HepG2 (cell line): ENCODE measurements around the gene ZC3H14. TPM values are rescaled to one million over a fixed set of nuclear protein-coding genes. Genes with fewer than 3 reads are reported as not detected.

Experiments
- ATAC-seq: fragments of 200-7000 bp; cut with Tn5 transposase; 3 replicates; pipeline ENCODE4 v1.9.1; 2020; ENCODE audit warnings: mild to moderate bottlenecking, moderate library complexity
- BruUV-seq: library from RNA; stranded (reverse); fragments of 400-500 nt; replicated peaks from 2 replicates; lab custom pipeline; 2021; lab: Mats Ljungman, UMichigan
- CTCF ChIA-PET: fragments of 300-600 bp; formaldehyde crosslinking; extraction: SDS; loops from one replicate; lab custom pipeline; 2021; ENCODE audit warnings: low total read pairs, inconsistent platforms, low intra/inter-chr PET ratio; lab: Yijun Ruan, JAX
- POLR2A ChIA-PET: fragments of 350-600 bp; sonication (Branson Sonifier 250); formaldehyde crosslinking; loops from one replicate; lab custom pipeline; 2020; ENCODE audit warnings: antibody characterized with exemption, inconsistent platforms; lab: Yijun Ruan, JAX
- DNase-seq: peaks from one replicate; pipeline ENCODE4 v3.0.0-alpha.2; 2015; ENCODE audit warnings: low spot score
- FAIRE-seq: peaks from 3 replicates; lab custom pipeline; 2011; peaks lifted over from hg19 to GRCh38; lab: Jason Lieb, UNC
- H2AFZ ChIP-seq: one replicate; pipeline ENCODE4 v1.6.1; 2011; ENCODE audit warnings: low read length, inconsistent platforms
- H3K27ac ChIP-seq: fragments of 300-600 bp; 3 replicates; pipeline ENCODE4 v1.8.0; 2011; ENCODE audit warnings: mixed run types, mild to moderate bottlenecking, mixed read lengths, low read length, inconsistent platforms; ENCODE audit not compliant: insufficient read depth; ENCODE audit errors: extremely low read length
- H3K27me3 ChIP-seq, 2 experiments: fragments of 200-600 bp in 1 of 2; 2 replicates in 1 of 2; 3 replicates in 1 of 2; pipeline versions ENCODE4 v1.6.0 to v1.8.0; 2011; ENCODE audit warnings: low read length in 2 of 2, mild to moderate bottlenecking in 2 of 2, moderate library complexity in 2 of 2, inconsistent platforms in 1 of 2; ENCODE audit not compliant: insufficient read depth in 2 of 2, control insufficient read depth in 1 of 2
- H3K36me3 ChIP-seq, 2 experiments: fragments of 200-600 bp in 1 of 2; replicated peaks in 1 of 2; 2 replicates in 1 of 2; 3 replicates in 1 of 2; pipeline versions ENCODE4 v1.5.1 to v1.8.0; 2011; ENCODE audit warnings: low read length in 2 of 2, inconsistent platforms in 1 of 2; ENCODE audit not compliant: insufficient read depth in 2 of 2, control insufficient read depth in 1 of 2
- H3K4me1 ChIP-seq: 2 replicates; pipeline ENCODE4 v1.5.1; 2012; ENCODE audit warnings: low read length, inconsistent platforms; ENCODE audit not compliant: insufficient read depth
- H3K4me2 ChIP-seq: 2 replicates; pipeline ENCODE4 v1.6.0; 2011; ENCODE audit warnings: low read depth, low read length, inconsistent platforms
- H3K4me3 ChIP-seq, 3 experiments: fragments of 200-600 bp in 1 of 3; sonication (generic), shearing (Covaris generic) in 1 of 3; replicated peaks in 1 of 3; 2 replicates each; pipeline ENCODE4 v1.5.1; 2011 to 2016; ENCODE audit warnings: low read length in 3 of 3, inconsistent platforms in 2 of 3, low read depth in 2 of 3, mild to moderate bottlenecking in 2 of 3, control low read depth in 1 of 3, mixed read lengths in 1 of 3; ENCODE audit not compliant: insufficient read depth in 1 of 3
- H3K79me2 ChIP-seq: one replicate; pipeline ENCODE4 v1.6.1; 2011; ENCODE audit warnings: low read length, inconsistent platforms; ENCODE audit not compliant: insufficient read depth
- H3K9ac ChIP-seq: 2 replicates; pipeline ENCODE4 v1.6.0; 2011; ENCODE audit warnings: mild to moderate bottlenecking, low read depth, low read length, inconsistent platforms; ENCODE audit not compliant: insufficient read depth
- H3K9me3 ChIP-seq: 2 replicates; pipeline ENCODE4 v1.5.1; 2012; ENCODE audit warnings: mild to moderate bottlenecking, low read length
- H4K20me1 ChIP-seq: 2 replicates; pipeline ENCODE4 v1.6.0; 2011; ENCODE audit warnings: inconsistent platforms, mild to moderate bottlenecking, low read length, moderate library complexity; ENCODE audit not compliant: insufficient read depth
- CBFB ChIP-seq: sonication (generic); formaldehyde crosslinking; IDR thresholded peaks from 2 replicates; pipeline ENCODE4 v1.4.0; 2020; ENCODE audit warnings: missing genetic modification reagents
- GATAD1 ChIP-seq: IDR thresholded peaks from 2 replicates; pipeline ENCODE4 v1.6.1; 2016; ENCODE audit warnings: missing genetic modification reagents, missing compliant biosample characterization
- MBNL3 ChIP-seq: fragments of 250-450 bp; sonication (Bioruptor Pico); conservative IDR thresholded peaks from 2 replicates; pipeline ENCODE4 v1.8.0; 2022; ENCODE audit warnings: mild to moderate bottlenecking, inconsistent platforms
- SALL2 ChIP-seq: sonication (generic); formaldehyde crosslinking; IDR thresholded peaks from 2 replicates; pipeline ENCODE4 v1.8.1; 2023; ENCODE audit warnings: mild to moderate bottlenecking, missing genetic modification reagents, inconsistent platforms
- U2AF1 ChIP-seq: fragments of 200-400 bp; formaldehyde crosslinking; optimal IDR thresholded peaks from 2 replicates; pipeline ENCODE3; 2017; ENCODE audit warnings: mild to moderate bottlenecking, low read depth, low read length
- ZFAT ChIP-seq: sonication (generic); formaldehyde crosslinking; conservative IDR thresholded peaks from 2 replicates; pipeline ENCODE4 v1.8.1; 2023; ENCODE audit warnings: missing genetic modification reagents, inconsistent platforms
- ZNF614 ChIP-seq: IDR thresholded peaks from 2 replicates; pipeline ENCODE4 v1.6.1; 2018; ENCODE audit warnings: missing biosample characterization, missing genetic modification reagents, inconsistent platforms, borderline replicate concordance
- ZNF749 ChIP-seq: sonication (generic); formaldehyde crosslinking; IDR thresholded peaks from 2 replicates; pipeline ENCODE4 v1.8.0; 2022; ENCODE audit warnings: mild to moderate bottlenecking, missing genetic modification reagents, moderate library complexity, borderline replicate concordance
- in situ Hi-C: cut with HindIII; loops from 2 replicates; pipeline ENCODE4 v1.10.0; 2017; ENCODE audit warnings: low pct_unique_long_range_greater_than_20kb; ENCODE audit not compliant: extremely low pct_ligation_motif_present
- intact Hi-C: fragments of 100-400 bp; cut with micrococcal nuclease; formaldehyde crosslinking; loops from one replicate; pipeline ENCODE4 v1.10.0; 2022; ENCODE audit not compliant: unreplicated experiment
- polyA plus RNA-seq, 8 experiments: library from polyadenylated mRNA; depleted of rRNA in 3 of 8; stranded (reverse) in 7 of 8; unstranded in 1 of 8; fragments of >200 nt; fragmentation: Illumina TruSeq in 4 of 8; extraction: Trizol in 4 of 8; gene quantifications; 2 replicates each; pipeline versions ENCODE4 v1.2.1 to v1.2.3, GENCODE V29; 2011 to 2016; ENCODE audit warnings: low read depth in 4 of 8, missing spikeins in 1 of 8, mixed read lengths in 1 of 8; ENCODE audit not compliant: insufficient read depth in 1 of 8
- total RNA-seq, 5 experiments: library from RNA; depleted of rRNA; stranded (reverse); fragments of >200 nt; fragmentation: Illumina TruSeq; extraction: Trizol; gene quantifications; 2 replicates each; pipeline ENCODE4 v1.2.3, GENCODE V29; 2016; ENCODE audit warnings: low read depth in 1 of 5
- TF ChIP-seq, protein P1 (sequence below): sonication (generic); formaldehyde crosslinking; conservative IDR thresholded peaks from 2 replicates; pipeline ENCODE4 v1.4.0; 2020; ENCODE audit warnings: mild to moderate bottlenecking, missing genetic modification reagents, moderate library complexity
- TF ChIP-seq, protein P2 (sequence below): IDR thresholded peaks from 2 replicates; pipeline ENCODE4 v1.6.1; 2016

Gene ZC3H14
- total and polyA plus RNA-seq, 2 of the 13 experiments (the other 11 are each of a cell fraction or from before 2014, with no cell fraction given) = 65.1 to 67.5 TPM

DNA sequence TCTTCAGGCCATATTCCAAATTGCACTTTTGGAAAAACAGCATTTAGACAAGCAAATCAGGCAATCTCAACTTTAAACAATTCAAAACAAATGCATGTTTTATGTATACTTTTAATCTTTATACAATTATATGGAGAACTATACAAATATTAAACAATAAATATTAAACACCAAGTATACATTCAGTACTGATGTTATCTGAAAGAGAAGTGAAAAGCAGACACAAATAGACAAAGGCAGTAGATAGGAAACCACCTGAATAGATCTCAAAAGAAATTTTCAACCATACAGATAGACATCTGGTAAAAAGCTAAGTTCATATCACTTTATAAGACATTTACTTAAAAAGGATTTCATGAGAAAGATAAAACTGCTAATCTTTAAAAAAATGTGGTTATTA lies 65.2 kb downstream of the ZC3H14 start (continued):
- TF ChIP-seq MBNL3 (CRISPR knock-in tag) (no peak), U2AF1 (no peak), ZNF614 (CRISPR knock-in tag) (no peak), ZNF749 (no peak), CBFB (CRISPR knock-in tag) (no peak)
- TF ChIP-seq, protein P1, sequence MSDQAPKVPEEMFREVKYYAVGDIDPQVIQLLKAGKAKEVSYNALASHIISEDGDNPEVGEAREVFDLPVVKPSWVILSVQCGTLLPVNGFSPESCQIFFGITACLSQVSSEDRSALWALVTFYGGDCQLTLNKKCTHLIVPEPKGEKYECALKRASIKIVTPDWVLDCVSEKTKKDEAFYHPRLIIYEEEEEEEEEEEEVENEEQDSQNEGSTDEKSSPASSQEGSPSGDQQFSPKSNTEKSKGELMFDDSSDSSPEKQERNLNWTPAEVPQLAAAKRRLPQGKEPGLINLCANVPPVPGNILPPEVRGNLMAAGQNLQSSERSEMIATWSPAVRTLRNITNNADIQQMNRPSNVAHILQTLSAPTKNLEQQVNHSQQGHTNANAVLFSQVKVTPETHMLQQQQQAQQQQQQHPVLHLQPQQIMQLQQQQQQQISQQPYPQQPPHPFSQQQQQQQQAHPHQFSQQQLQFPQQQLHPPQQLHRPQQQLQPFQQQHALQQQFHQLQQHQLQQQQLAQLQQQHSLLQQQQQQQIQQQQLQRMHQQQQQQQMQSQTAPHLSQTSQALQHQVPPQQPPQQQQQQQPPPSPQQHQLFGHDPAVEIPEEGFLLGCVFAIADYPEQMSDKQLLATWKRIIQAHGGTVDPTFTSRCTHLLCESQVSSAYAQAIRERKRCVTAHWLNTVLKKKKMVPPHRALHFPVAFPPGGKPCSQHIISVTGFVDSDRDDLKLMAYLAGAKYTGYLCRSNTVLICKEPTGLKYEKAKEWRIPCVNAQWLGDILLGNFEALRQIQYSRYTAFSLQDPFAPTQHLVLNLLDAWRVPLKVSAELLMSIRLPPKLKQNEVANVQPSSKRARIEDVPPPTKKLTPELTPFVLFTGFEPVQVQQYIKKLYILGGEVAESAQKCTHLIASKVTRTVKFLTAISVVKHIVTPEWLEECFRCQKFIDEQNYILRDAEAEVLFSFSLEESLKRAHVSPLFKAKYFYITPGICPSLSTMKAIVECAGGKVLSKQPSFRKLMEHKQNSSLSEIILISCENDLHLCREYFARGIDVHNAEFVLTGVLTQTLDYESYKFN = no peak

DNA sequence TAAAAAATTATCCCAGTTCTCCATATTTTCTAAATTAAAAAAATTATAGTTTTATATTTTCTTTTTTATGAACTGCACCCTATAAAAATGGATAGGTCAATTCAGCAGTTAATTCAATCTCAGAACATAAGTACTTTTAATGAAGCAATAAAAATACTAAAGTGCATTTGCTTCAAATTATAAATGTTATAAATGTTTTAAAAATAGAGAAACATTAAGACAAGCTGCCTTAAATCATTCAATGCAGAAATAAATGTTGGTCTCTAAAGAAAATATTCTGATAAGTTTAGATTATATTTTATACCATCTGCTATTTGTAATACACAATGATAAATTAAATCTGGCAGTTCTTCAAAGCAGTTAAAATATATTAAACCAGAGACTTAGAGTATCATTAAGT lies 65.6 kb downstream of the ZC3H14 start:
- ChIA-PET POLR2A (no interaction called here), CTCF (no interaction called here)
- H2AFZ ChIP-seq = no peak overlapping the region
- no peak overlapping the region for H3K4me2 ChIP-seq
- FAIRE-seq = no peak
- in situ Hi-C loops = no loop called here
- no peaks in the 10 kb centered on the region for H3K79me2 ChIP-seq
- no peak overlapping the region for H3K4me3 ChIP-seq
- no peaks in the 10 kb centered on the region for H3K36me3 ChIP-seq
- no peaks in the 10 kb centered on the region for H4K20me1 ChIP-seq
- no peak overlapping the region for H3K27ac ChIP-seq
- no peak for DNase-seq
- BruUV-seq = no TSS peak
- TF ChIP-seq, protein P2, sequence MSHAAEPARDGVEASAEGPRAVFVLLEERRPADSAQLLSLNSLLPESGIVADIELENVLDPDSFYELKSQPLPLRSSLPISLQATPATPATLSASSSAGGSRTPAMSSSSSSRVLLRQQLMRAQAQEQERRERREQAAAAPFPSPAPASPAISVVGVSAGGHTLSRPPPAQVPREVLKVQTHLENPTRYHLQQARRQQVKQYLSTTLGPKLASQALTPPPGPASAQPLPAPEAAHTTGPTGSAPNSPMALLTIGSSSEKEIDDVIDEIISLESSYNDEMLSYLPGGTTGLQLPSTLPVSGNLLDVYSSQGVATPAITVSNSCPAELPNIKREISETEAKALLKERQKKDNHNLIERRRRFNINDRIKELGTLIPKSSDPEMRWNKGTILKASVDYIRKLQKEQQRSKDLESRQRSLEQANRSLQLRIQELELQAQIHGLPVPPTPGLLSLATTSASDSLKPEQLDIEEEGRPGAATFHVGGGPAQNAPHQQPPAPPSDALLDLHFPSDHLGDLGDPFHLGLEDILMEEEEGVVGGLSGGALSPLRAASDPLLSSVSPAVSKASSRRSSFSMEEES (CRISPR knock-in tag) = no peak
- TF ChIP-seq GATAD1 (CRISPR knock-in tag) (no peak), SALL2 (CRISPR knock-in tag) (no peak), ZFAT (CRISPR knock-in tag) (no peak)
- TF ChIP-seq, all 625 proteins: peak for 0
- ATAC-seq = no peak
- H3K9me3 ChIP-seq = no peaks in the 10 kb centered on the region
- intact Hi-C loops = no loop called here
- H3K4me1 ChIP-seq = no peaks in the 10 kb centered on the region
- H3K9ac ChIP-seq = no peak overlapping the region
- no peaks in the 10 kb centered on the region for H3K27me3 ChIP-seq
